HepG2 (cell line): ENCODE data around the gene PEAR1. TPM values are rescaled to one million over a fixed set of nuclear protein-coding genes. Genes with fewer than 3 reads are reported as not detected.

Experiments used
- ADNP ChIP-seq: sonication (generic); formaldehyde crosslinking; IDR thresholded peaks from 2 replicates; pipeline ENCODE4 v1.4.0; 2020; ENCODE audit warnings: missing genetic modification reagents
- FOXK1 ChIP-seq: sonication (generic); formaldehyde crosslinking; IDR thresholded peaks from 2 replicates; pipeline ENCODE4 v1.4.0; 2020; ENCODE audit warnings: low read depth, missing genetic modification reagents, borderline replicate concordance
- NPAS2 ChIP-seq: sonication (generic); formaldehyde crosslinking; IDR thresholded peaks from 2 replicates; pipeline ENCODE4 v1.8.0; 2022; ENCODE audit warnings: mild to moderate bottlenecking, missing genetic modification reagents, borderline replicate concordance
- ZFP36L2 ChIP-seq: sonication (generic); formaldehyde crosslinking; IDR thresholded peaks from 2 replicates; pipeline ENCODE4 v1.4.0; 2020; ENCODE audit warnings: missing genetic modification reagents
- ZFP62 ChIP-seq: sonication (generic); formaldehyde crosslinking; IDR thresholded peaks from 2 replicates; pipeline ENCODE4 v1.4.0; 2020; ENCODE audit warnings: missing genetic modification reagents
- polyA plus RNA-seq, 8 experiments: library from polyadenylated mRNA; depleted of rRNA in 3 of 8; stranded (reverse) in 7 of 8; unstranded in 1 of 8; fragments of >200 nt; fragmentation: Illumina TruSeq in 4 of 8; extraction: Trizol in 4 of 8; gene quantifications; 2 replicates each; pipeline versions ENCODE4 v1.2.1 to v1.2.3, GENCODE V29; 2011 to 2016; ENCODE audit warnings: low read depth in 4 of 8, missing spikeins in 1 of 8, mixed read lengths in 1 of 8; ENCODE audit not compliant: insufficient read depth in 1 of 8
- total RNA-seq, 5 experiments: library from RNA; depleted of rRNA; stranded (reverse); fragments of >200 nt; fragmentation: Illumina TruSeq; extraction: Trizol; gene quantifications; 2 replicates each; pipeline ENCODE4 v1.2.3, GENCODE V29; 2016; ENCODE audit warnings: low read depth in 1 of 5
- TF ChIP-seq, protein P1 (sequence below): sonication (generic); formaldehyde crosslinking; IDR thresholded peaks from 2 replicates; pipeline ENCODE4 v1.4.0; 2020; ENCODE audit warnings: low read depth, missing genetic modification reagents
- TF ChIP-seq, protein P2 (sequence below): sonication (generic); formaldehyde crosslinking; IDR thresholded peaks from 2 replicates; pipeline ENCODE4 v1.4.0; 2020; ENCODE audit warnings: mild to moderate bottlenecking, missing genetic modification reagents, borderline replicate concordance

PEAR1 gene
- total and polyA plus RNA-seq, 2 of the 13 experiments (the other 11 are each of a cell fraction or from before 2014, with no cell fraction given) = 0.27 to 0.41 TPM

DNA sequence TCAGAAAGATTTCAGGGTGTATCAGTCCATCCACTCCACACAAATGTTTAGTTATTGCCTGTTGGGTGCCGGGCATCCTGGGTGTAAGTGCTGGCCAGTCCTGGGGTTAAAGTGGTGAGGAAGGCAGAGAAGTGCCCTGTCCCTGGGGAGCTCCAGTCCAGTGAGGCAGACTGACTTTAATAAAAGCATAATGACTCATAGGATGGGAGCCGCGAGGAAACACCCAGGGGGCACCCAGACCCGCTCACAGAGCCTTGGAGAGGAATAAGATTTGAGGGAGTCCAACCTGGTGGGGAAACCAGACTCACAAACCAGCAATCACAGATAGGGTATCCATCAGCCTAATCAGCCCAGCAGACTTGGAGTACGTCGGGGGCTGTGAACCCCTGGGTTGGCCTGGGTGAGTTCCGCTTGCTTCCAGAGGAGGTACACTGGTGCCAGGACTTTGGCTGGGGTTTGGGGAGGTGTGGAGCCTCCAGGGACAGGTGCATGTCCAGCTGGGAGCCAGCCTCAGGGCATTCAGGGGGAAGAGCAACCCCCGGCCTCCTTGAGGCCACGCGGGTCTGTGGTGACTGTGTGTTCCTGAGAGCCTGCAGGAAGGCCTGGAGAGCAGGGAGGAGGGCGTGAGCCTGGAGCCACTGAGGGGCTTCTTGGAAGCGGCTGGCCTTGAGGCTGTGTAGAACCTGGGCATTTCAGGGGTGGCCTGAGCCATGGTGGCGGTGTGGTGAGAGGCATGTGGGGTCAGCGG is 3.7 kb downstream of the PEAR1 start (continued):
- no peak for TF ChIP-seq ZFP62 (CRISPR knock-in tag)
- TF ChIP-seq, protein P1, sequence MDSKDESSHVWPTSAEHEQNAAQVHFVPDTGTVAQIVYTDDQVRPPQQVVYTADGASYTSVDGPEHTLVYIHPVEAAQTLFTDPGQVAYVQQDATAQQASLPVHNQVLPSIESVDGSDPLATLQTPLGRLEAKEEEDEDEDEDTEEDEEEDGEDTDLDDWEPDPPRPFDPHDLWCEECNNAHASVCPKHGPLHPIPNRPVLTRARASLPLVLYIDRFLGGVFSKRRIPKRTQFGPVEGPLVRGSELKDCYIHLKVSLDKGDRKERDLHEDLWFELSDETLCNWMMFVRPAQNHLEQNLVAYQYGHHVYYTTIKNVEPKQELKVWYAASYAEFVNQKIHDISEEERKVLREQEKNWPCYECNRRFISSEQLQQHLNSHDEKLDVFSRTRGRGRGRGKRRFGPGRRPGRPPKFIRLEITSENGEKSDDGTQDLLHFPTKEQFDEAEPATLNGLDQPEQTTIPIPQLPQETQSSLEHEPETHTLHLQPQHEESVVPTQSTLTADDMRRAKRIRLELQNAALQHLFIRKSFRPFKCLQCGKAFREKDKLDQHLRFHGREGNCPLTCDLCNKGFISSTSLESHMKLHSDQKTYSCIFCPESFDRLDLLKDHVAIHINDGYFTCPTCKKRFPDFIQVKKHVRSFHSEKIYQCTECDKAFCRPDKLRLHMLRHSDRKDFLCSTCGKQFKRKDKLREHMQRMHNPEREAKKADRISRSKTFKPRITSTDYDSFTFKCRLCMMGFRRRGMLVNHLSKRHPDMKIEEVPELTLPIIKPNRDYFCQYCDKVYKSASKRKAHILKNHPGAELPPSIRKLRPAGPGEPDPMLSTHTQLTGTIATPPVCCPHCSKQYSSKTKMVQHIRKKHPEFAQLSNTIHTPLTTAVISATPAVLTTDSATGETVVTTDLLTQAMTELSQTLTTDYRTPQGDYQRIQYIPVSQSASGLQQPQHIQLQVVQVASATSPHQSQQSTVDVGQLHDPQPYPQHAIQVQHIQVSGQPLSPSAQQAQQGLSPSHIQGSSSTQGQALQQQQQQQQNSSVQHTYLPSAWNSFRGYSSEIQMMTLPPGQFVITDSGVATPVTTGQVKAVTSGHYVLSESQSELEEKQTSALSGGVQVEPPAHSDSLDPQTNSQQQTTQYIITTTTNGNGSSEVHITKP = no peak
- no peak for TF ChIP-seq ZFP36L2 (CRISPR knock-in tag)
- TF ChIP-seq NPAS2 (CRISPR knock-in tag) = no peak
- TF ChIP-seq, protein P2, sequence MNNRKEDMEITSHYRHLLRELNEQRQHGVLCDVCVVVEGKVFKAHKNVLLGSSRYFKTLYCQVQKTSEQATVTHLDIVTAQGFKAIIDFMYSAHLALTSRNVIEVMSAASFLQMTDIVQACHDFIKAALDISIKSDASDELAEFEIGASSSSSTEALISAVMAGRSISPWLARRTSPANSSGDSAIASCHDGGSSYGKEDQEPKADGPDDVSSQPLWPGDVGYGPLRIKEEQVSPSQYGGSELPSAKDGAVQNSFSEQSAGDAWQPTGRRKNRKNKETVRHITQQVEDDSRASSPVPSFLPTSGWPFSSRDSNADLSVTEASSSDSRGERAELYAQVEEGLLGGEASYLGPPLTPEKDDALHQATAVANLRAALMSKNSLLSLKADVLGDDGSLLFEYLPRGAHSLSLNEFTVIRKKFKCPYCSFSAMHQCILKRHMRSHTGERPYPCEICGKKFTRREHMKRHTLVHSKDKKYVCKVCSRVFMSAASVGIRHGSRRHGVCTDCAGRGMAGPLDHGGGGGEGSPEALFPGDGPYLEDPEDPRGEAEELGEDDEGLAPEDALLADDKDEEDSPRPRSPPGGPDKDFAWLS = no peak
- TF ChIP-seq ADNP (CRISPR knock-in tag) = no peak
- TF ChIP-seq FOXK1 (CRISPR knock-in tag) = no peak
